Lower lobe of right lung (tissue), 2 donors: ENCODE data around the gene COL5A1. TPM values are rescaled to one million over a fixed set of nuclear protein-coding genes. Genes with fewer than 3 reads are reported as not detected.
"Not testable (repeated sequence)": the region's sequence is repeated elsewhere in the genome, so short reads cannot be mapped to it uniquely, and the experiment has no call there.

Experiments used
- ATAC-seq, 2 donors: fragments of 200-7000 bp; cut with Tn5 transposase; one replicate each; pipeline ENCODE4 v1.9.1; 2020 to 2022; ENCODE audit warnings: mild to moderate bottlenecking in 2 of 2, moderate library complexity in 2 of 2
- DNase-seq: peaks from one replicate; pipeline ENCODE4 v3.0.0-alpha.2; 2020
- H3K27ac ChIP-seq: fragments of 200-600 bp; one replicate; pipeline ENCODE4 v1.8.0; 2022
- H3K27me3 ChIP-seq: fragments of 200-600 bp; one replicate; pipeline ENCODE4 v1.8.0; 2022; ENCODE audit warnings: low read depth
- H3K36me3 ChIP-seq: fragments of 200-600 bp; one replicate; pipeline ENCODE4 v1.8.0; 2022; ENCODE audit warnings: mild to moderate bottlenecking
- H3K4me1 ChIP-seq: fragments of 200-600 bp; one replicate; pipeline ENCODE4 v1.8.0; 2022
- H3K4me3 ChIP-seq: fragments of 200-600 bp; one replicate; pipeline ENCODE4 v1.8.0; 2022; ENCODE audit warnings: mild to moderate bottlenecking
- H3K9me3 ChIP-seq: fragments of 200-600 bp; one replicate; pipeline ENCODE4 v1.8.0; 2022
- CTCF ChIP-seq: fragments of 200-600 bp; IDR thresholded peaks from one replicate; pipeline ENCODE4 v1.8.0; 2022; ENCODE audit warnings: antibody characterized with exemption, mild to moderate bottlenecking
- intact Hi-C: fragments of 100-400 bp; cut with DNase I; formaldehyde crosslinking; loops from one replicate; pipeline ENCODE4 v1.11.0; 2022
- total RNA-seq: library from RNA; stranded (reverse); fragmentation: NEBNext Ultra II Directional; extraction: Animal tissue kit (Norgen Biotek cat#: 25700); gene quantifications from one replicate; pipeline ENCODE4 v1.2.1, GENCODE V29; 2021
- donor health status: DM: no; HTN: yes; CAD: no; lungs with severe emphysema.

Gene COL5A1
- total RNA-seq, 1 donor from 2014 or later, result 29.0 TPM

DNA sequence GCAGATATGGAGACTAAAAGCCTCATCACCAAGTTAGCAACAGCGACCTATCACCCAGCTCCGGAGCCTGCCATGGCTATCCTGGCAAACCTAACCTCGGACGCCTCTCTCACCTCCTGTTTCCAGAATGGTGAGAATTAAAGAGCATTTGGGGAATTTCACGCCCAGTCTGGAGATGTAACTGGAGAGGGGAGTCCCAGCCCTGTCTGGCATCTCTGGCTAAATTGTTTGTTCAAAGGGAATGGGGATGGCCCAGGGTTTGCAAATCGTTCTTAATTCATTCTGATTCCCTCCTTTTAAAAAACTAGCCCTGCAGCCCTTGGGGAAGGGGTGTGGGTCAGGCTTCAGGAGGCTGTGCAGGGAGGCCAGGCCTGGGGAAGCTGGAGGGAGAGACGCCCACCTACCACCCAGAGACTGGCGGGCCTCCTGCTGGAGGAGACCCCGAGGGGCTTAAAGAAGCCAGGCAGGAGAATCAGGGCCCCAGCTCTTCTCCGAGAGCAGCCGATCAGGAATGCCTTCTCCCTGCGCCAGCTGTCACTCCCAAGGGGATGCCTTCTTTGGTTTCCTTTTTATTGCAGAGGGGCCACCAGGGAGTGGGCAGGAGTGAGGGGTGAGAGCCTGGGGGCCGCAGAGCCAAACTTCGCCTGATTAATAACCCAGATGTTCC lies 964 bp upstream of the COL5A1 start:
- TF ChIP-seq CTCF, result no peak
- intact Hi-C loops, result no loop called here
- ATAC-seq (no peak), DNase-seq (no peak)
- H3K27me3 ChIP-seq, result peaks cover 21% of the 10 kb centered on the region
- H3K27ac ChIP-seq, result peak overlapping the region; percentile 67
- no peaks in the 10 kb centered on the region for H3K9me3 ChIP-seq
- no peaks in the 10 kb centered on the region for H3K36me3 ChIP-seq
- peaks cover 13% of the 10 kb centered on the region for H3K4me1 ChIP-seq
- peak overlapping the region; percentile 56 for H3K4me3 ChIP-seq

DNA sequence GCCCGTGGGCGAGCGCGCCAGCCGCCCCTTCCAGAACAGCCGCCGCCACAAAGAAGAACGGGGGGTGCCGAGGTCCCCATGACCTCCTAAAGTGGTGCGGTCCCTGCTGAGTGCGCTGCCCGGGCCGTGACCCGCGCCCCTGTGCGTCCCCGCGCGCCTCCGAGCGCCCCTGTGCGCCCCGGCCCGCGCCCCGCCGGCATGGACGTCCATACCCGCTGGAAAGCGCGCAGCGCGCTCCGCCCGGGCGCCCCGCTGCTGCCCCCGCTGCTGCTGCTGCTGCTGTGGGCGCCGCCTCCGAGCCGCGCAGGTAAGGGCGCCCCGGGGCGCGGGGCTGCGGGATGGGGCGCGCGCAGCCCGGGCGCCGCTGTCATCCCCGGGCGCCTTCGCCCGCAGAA lies 384 bp downstream of the COL5A1 start:
- H3K4me1 ChIP-seq, result peaks cover 27% of the 10 kb centered on the region

GRCh38 chr9:134642385-134643181 lies 980 bp downstream of the COL5A1 start:
- Histone ChIP-seq H3K9me3 (no peaks in the 10 kb centered on the region), H3K4me3 (peak overlapping the region; percentile 56), H3K4me1 (peaks cover 28% of the 10 kb centered on the region), H3K27ac (peak overlapping the region; percentile 80), H3K27me3 (peaks cover 21% of the 10 kb centered on the region), H3K36me3 (no peaks in the 10 kb centered on the region)
- intact Hi-C loops, result no loop called here
- TF ChIP-seq CTCF, result peak; percentile 10
- ATAC-seq (peak; percentile 18 to 34), DNase-seq (no peak)

More for the DNA sequence above, 384 bp downstream of the COL5A1 start:
- H3K27me3 ChIP-seq, result peaks cover 21% of the 10 kb centered on the region
- H3K4me3 ChIP-seq, result peak overlapping the region; percentile 56
- no peaks in the 10 kb centered on the region for H3K36me3 ChIP-seq
- peak overlapping the region; percentile 80 for H3K27ac ChIP-seq
- no peak for TF ChIP-seq CTCF
- DNase-seq (no peak), ATAC-seq (peak in 1 of 2 donors; percentile 9)
- intact Hi-C loops, result no loop called here
- H3K9me3 ChIP-seq, result no peaks in the 10 kb centered on the region

DNA sequence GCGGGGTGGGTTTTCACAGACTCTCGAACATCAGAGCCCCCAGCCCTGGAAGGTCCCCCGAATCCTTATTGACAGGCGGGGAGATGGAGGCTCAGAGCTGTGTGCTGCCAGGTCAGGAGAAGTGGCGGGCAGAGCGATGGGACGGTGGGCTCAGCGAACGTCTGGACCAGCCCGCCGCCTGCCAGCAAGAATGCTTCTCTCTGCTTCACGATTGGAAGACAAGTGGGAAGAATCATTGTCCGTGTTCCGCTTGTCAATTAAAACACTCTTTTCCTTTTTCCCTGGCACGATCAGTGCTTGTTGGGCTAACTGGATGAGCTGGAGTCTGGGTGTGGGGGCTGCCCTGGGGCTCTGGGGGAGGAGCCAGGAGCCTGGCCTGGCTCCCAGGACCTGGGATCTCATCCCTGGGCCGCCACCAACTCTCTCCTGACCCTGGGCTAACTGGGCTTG lies 1.6 kb downstream of the COL5A1 start:
- ATAC-seq, result no peak
- intact Hi-C loops, result no loop called here
- Histone ChIP-seq H3K9me3 (no peaks in the 10 kb centered on the region), H3K4me3 (peak overlapping the region; percentile 56), H3K27me3 (peaks cover 21% of the 10 kb centered on the region), H3K27ac (peak overlapping the region; percentile 80), H3K4me1 (peaks cover 29% of the 10 kb centered on the region), H3K36me3 (no peaks in the 10 kb centered on the region)
- DNase-seq, result no peak
- no peak for TF ChIP-seq CTCF

DNA sequence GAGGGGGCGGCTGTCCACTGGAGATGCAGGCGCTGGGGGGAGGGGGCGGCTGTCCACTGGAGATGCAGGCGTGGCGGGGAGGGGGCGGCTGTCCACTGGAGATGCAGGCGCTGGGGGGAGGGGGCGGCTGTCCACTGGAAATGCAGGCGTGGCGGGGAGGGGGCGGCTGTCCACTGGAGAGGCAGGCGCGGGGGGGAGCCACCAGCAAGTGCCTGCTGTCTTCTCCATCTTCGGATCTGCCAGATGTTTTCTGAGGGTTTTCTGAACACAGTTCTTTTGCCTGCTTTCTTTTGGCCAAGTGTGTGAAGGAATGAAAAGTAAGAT lies 2.8 kb downstream of the COL5A1 start:
- intact Hi-C loops, DNase-seq, H3K9me3 ChIP-seq, ATAC-seq, H3K36me3 ChIP-seq: not testable (repeated sequence)
- H3K4me3 ChIP-seq, result peak overlapping the region; percentile 40
- H3K27me3 ChIP-seq, result peaks cover 21% of the 10 kb centered on the region
- peaks cover 33% of the 10 kb centered on the region for H3K4me1 ChIP-seq
- peak overlapping the region; percentile 62 for H3K27ac ChIP-seq
